HG03442 (cell line): ENCODE data around the gene GLIS1.

Experiments used
- ATAC-seq: cut with Tn5 transposase; IDR thresholded peaks from one replicate; pipeline ENCODE4 v1.9.1; 2021; ENCODE audit warnings: mild to moderate bottlenecking, moderate library complexity; ENCODE audit not compliant: unreplicated experiment

The GLIS1 gene

DNA sequence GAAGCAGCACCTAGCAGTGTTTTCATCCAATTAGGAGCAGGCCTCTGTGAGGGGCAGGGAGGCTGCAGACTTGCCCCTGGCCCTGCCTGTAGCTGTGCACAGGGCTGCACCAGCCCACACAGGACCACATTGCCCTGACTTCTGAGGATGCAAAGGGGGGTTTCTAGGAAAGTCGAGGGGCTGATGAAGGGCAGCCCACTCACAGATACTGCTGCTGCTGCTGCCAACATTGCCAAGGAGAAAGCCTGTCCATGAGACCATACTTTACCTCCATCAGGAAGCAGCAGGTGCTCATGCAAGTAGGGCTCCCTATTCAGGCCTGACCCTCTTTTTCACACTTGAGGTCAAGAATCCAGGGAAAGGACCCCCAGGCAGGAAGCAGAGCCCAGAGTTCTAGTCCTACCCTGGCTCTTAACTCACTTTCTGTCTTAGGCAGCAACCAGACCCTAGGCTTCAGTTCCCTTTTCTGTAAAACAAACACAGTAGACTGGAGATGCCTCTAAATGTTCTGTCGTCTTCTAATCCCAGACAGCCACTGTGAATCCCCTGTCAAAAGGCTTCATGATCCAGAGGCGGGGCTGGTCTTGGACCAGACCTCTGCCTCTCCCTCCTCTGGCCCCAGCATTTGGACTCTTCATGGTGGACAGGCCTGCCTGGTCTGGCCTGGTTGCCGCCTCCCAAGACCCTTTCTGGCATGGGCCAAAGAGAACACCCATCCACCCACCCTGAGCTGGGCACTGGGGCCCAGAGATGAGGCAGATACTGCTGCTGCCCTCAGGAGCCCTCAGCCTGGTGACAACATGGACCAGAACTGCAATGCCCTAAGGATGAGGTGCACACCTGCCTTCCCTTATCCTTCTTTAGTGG lies 120.2 kb downstream of the GLIS1 start:
- no peak for ATAC-seq

DNA sequence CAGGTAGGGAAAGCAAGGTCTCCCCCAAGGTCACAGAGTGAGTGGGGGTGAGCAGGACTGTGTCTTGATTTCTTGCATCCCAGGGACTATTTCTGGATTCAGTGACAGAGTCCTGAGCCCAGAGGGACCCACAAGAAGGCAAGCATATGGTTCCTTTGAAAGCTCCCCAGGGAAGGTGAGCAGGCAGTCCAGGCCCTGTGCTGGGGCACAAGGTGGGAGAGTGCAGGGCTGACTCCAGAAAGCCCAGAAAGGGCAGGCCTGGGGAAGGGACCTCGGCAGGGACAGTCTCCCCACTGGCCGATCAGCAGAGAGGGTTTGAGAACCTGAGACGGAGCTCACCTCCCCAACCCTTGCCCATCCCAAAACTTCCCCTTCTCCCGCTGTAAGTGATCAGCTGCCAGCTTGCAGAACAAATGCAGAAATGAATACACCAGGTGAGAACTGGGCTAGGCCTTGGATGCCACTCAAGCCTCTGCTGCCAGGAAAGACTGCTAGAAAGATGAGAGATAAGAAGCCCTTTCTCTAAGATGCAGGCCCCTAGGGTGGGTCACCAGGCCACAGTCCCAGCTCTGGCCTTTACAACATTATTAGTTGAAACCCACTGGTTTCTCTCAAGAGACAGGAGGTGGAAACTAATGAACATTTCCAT lies 121.0 kb downstream of the GLIS1 start:
- ATAC-seq, result no peak

GRCh38 chr1:53617382-53617781 lies 121.6 kb downstream of the GLIS1 start:
- ATAC-seq, result no peak

- no peak for ATAC-seq
Observed at GRCh38 chr1:53616927-53617326, 122.0 kb downstream of the GLIS1 start.

GRCh38 chr1:53616511-53616910 lies 122.5 kb downstream of the GLIS1 start:
- no peak for ATAC-seq

DNA sequence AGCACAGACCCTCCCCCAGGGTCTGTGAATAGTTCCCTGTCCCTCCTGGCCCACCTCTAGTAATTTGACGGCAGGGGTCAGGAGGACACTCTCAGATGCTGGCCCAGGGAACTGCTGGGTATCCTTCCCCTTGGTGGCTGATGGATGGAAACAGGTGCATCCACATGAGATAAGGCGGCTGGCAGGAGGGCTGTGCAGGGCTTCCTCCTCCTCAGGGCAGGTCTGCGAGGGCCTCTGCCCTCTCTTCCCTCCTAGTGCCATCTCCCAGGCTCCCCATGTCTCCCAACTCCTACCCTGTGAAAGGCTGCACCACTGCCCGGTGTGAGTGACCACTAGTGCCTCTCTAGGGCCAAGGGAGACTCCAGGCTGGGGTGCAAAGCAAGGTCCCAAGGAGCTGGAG lies 123.9 kb downstream of the GLIS1 start:
- ATAC-seq, result no peak

- ATAC-seq, result no peak
Observed at GRCh38 chr1:53614231-53615021, 124.5 kb downstream of the GLIS1 start.

- no peak for ATAC-seq
Observed at GRCh38 chr1:53608676-53609075, 130.3 kb downstream of the GLIS1 start.

DNA sequence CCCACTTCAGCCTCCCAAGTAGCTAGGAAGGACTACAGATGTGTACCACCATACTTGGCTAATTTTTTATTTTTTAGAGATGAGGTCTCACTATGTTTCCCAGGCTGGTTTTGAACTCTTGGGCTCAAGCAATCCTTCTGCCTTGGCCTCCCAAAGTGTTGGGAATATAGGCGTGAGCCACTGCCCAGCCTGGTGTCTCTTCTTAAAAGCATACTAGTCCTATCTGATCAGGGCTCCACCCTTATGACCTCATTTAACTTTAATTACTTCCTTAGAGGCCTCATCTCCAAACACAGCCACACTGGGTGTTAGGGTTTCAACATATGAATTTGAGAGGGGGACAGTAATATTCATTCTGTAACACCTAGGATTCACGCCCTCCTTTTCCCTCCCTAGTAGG lies 130.9 kb downstream of the GLIS1 start:
- no peak for ATAC-seq

DNA sequence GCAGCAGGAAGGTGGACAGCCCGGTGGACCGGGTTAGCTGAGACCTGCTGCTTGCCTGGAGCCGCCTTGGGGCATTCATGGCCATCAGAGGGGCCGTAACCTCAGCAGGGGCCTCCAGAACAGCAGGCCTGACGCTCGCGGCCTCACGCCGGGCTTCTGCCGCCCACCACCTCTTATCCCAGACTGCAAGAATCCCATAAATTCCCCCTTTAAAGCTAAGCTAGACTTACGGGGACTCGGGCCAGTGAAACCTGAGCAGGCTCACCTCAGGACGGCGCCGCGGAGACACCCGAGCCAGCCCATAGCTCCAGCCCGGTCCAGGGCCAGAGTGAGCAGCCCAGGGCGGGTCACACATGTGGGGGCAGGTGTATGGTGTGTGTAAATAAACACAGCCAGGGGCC lies 132.3 kb downstream of the GLIS1 start:
- ATAC-seq, result no peak

- no peak for ATAC-seq
Observed at GRCh38 chr1:53606197-53606596, 132.8 kb downstream of the GLIS1 start.

- no peak for ATAC-seq
Observed at GRCh38 chr1:53605181-53605580, 133.8 kb downstream of the GLIS1 start.

DNA sequence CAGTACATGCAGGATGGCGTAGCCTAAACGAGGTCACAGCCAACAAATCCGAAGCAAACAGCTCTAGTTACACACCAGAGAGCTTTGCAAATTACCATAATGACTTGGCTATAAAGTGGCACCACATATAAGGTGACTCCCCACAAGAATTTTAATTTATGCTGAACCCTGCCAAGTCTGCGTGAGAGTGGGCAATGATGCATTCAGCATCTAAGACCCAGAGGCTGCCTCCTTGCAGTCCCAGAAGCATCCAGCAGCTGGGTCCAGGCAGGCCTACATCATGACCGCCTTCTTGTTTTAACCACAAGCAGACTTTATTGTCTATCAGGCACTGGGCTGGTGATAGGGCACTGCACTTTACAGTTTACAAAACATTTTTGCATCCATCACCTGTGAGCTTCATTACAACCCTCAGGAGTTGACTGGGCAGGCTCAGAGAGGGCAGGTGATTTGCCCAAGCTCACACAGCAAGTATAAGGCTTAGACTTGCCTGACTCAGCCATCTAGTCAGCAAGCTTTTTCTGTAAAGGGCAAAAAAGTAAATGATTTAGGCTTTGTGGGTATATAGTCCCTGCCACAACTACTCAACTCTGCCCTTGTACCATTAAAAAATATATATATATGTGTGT lies 134.6 kb downstream of the GLIS1 start:
- no peak for ATAC-seq

GRCh38 chr1:53603431-53603830 lies 135.5 kb downstream of the GLIS1 start:
- ATAC-seq, result no peak

- no peak for ATAC-seq
Observed at GRCh38 chr1:53601867-53602775, 136.8 kb downstream of the GLIS1 start.

DNA sequence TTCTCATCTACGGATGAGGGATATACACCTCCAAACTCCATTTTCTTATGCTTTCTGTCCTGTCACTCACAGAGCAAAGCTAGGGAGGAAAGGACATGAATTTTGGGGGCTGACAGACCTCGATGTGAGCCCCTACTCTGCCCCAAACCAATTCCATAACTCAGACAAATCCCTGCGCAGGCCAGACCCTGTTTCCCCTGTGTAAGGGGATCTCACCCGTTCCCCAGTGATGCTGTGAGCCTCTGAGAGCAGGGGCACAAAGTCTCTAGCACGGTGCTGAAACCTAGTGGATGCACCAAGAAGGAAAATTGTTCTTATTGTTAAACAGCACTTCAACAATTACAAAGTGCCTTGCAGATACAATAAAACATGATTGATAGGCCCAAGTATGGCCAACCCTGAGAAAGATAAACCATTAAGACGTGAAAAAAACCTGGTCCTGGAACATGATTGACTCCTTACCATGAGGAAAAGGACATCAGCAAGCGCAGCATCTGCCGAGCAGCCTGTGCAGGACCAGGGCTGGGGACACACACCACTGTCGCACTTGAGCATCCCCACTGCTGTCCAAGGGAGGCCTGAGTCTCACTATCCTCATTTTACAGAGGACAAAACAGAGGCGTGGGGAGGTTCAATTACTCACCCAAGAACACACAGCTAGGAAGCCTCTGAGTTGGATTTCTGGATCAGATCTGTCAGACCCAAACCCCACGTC lies 137.8 kb downstream of the GLIS1 start:
- ATAC-seq, result no peak

- no peak for ATAC-seq
Observed at GRCh38 chr1:53600561-53600960, 138.4 kb downstream of the GLIS1 start.

GRCh38 chr1:53600001-53600400 lies 139.0 kb downstream of the GLIS1 start:
- no peak for ATAC-seq

DNA sequence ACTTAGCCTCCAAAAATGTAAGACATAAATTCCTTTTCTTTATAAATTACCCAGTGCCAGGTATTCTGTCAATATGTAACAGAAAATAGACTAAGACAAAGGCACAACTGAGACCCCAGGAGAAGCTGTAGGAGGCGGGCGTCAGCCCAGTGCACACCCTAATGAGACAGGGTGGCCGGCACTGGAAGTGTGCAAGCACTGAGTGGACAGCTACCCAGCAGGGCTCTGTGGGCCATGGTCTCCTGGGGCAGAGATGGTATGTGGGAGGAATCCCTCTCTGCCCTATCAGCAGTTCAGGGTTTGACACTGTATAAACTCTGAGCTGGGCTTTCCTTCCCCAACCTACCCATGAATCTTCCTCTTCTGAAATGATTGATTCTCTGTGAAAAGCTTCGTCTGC lies 139.5 kb downstream of the GLIS1 start:
- no peak for ATAC-seq

DNA sequence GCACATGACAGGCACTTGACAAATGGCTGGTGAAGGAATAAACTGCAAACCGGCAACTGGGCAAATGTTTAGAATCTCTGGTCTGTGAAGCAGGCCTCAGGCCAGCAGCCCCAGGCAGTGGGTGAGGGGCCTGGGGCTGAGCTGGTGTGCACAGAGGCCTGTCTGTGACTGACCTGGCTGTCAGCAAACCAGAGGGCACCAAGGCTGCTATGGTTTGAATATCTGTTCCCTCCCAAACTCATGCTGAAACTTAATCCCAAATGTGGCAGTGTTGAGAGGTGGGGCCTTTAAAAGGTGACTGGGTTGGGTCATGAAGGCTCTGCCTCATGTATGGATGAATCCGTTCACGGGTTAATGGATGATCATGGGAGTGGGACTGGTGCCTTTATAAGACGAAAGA lies 140.0 kb downstream of the GLIS1 start:
- no peak for ATAC-seq
